Epithelial cell of alveolus of lung (primary cell): ENCODE data around the gene PDS5A. TPM values are rescaled to one million over a fixed set of nuclear protein-coding genes. Genes with fewer than 3 reads are reported as not detected.

Experiments
- total RNA-seq: library from RNA; depleted of rRNA; stranded (reverse); fragments of >200 nt; gene quantifications from 2 replicates; pipeline ENCODE4 v1.2.1, GENCODE V29; 2015

PDS5A gene, protein sequence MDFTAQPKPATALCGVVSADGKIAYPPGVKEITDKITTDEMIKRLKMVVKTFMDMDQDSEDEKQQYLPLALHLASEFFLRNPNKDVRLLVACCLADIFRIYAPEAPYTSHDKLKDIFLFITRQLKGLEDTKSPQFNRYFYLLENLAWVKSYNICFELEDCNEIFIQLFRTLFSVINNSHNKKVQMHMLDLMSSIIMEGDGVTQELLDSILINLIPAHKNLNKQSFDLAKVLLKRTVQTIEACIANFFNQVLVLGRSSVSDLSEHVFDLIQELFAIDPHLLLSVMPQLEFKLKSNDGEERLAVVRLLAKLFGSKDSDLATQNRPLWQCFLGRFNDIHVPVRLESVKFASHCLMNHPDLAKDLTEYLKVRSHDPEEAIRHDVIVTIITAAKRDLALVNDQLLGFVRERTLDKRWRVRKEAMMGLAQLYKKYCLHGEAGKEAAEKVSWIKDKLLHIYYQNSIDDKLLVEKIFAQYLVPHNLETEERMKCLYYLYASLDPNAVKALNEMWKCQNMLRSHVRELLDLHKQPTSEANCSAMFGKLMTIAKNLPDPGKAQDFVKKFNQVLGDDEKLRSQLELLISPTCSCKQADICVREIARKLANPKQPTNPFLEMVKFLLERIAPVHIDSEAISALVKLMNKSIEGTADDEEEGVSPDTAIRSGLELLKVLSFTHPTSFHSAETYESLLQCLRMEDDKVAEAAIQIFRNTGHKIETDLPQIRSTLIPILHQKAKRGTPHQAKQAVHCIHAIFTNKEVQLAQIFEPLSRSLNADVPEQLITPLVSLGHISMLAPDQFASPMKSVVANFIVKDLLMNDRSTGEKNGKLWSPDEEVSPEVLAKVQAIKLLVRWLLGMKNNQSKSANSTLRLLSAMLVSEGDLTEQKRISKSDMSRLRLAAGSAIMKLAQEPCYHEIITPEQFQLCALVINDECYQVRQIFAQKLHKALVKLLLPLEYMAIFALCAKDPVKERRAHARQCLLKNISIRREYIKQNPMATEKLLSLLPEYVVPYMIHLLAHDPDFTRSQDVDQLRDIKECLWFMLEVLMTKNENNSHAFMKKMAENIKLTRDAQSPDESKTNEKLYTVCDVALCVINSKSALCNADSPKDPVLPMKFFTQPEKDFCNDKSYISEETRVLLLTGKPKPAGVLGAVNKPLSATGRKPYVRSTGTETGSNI (N-terminal part only)
- 35.0 and 35.7 TPM in 2 replicates for total RNA-seq

GRCh38 chr4:39977489-39978377 lies at the start of gene PDS5A:
Gene PDS5A (minus strand): TSS chr4:39977911. CDS start chr4:39976577, 1,334 bp downstream.

Other genes with a start within 250 kb of the PDS5A start
- 3.9 and 4.8 TPM in 2 replicates for gene N4BP2, start 78.9 kb upstream of the PDS5A start, total RNA-seq
- gene RHOH, start 219.1 kb upstream of the PDS5A start, total RNA-seq, result under 0.01 TPM in 1 of 2 replicates, not detected in the other